ENCODE measurements around the gene TTC3. TPM values are rescaled to one million over a fixed set of nuclear protein-coding genes. Genes with fewer than 3 reads are reported as not detected.

Gene TTC3
- total RNA-seq, 4 donors from 2014 or later = 97.5 to 226 (median 144) TPM

GRCh38 chr21:37193006-37193405 lies 120.0 kb downstream of the TTC3 start:
- H3K27ac ChIP-seq = no peak overlapping the region
- H3K4me1 ChIP-seq = peaks cover 0 to 4% (median 0%) of the 10 kb centered on the region in 4 donors
- DNase-seq = no peak
- H3K36me3 ChIP-seq = peaks cover 0 to 44% (median 0%) of the 10 kb centered on the region in 3 donors
- H3K9me3 ChIP-seq = no peaks in the 10 kb centered on the region
- no peaks in the 10 kb centered on the region for H3K27me3 ChIP-seq
- TF ChIP-seq POLR2A (IDR thresholded peaks at IDR 0.05) (no peak), CTCF (IDR thresholded peaks at IDR 0.05) (no peak)
- no peak overlapping the region for H3K4me3 ChIP-seq

- Histone ChIP-seq H3K27ac (peak overlapping the region in 1 of 4 donors; percentile 31), H3K36me3 (peaks cover 0 to 41% (median 0%) of the 10 kb centered on the region in 3 donors)
Observed at GRCh38 chr21:37193676-37194075, 120.6 kb downstream of the TTC3 start.

DNA sequence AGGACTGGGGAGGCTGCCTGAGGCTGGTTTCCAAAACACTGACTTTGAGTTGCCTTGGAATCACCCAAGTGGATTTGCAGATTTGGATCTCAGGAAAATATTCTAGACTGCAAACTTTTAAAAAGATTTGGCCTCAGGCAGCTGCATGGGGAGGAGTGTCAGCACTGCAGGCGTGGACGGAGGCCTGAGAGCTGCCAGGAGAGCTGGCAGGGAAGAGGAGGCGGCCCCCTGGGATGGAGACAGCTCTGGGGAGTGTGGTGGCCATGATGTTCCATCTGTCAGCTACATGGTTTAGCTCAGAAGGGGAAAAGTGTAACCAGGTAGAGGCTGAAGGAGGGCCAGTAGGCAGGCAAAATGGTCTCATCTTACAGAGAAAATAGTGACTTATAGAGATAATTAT lies 122.0 kb downstream of the TTC3 start:
- no peak for DNase-seq
- H3K36me3 ChIP-seq = peaks cover 0 to 38% (median 0%) of the 10 kb centered on the region in 3 donors

More at GRCh38 chr21:37193676-37194075, 120.6 kb downstream of the TTC3 start:
- DNase-seq = peak in 1 of 3 donors; percentile 63
- no peaks in the 10 kb centered on the region for H3K9me3 ChIP-seq
- H3K4me1 ChIP-seq = peaks cover 0 to 4% (median 0%) of the 10 kb centered on the region in 4 donors
- no peak overlapping the region for H3K4me3 ChIP-seq
- no peaks in the 10 kb centered on the region for H3K27me3 ChIP-seq
- TF ChIP-seq CTCF (IDR thresholded peaks at IDR 0.05) (no peak), POLR2A (IDR thresholded peaks at IDR 0.05) (no peak)

GRCh38 chr21:37195610-37196009 lies 122.6 kb downstream of the TTC3 start:
- TF ChIP-seq CTCF (IDR thresholded peaks at IDR 0.05) = no peak
- TF ChIP-seq POLR2A (IDR thresholded peaks at IDR 0.05) = no peak
- no peaks in the 10 kb centered on the region for H3K9me3 ChIP-seq
- peaks cover 0 to 4% (median 0%) of the 10 kb centered on the region in 4 donors for H3K4me1 ChIP-seq
- H3K27me3 ChIP-seq = no peaks in the 10 kb centered on the region
- peak in 1 of 3 donors; percentile 62 for DNase-seq
- no peak overlapping the region for H3K4me3 ChIP-seq
- H3K27ac ChIP-seq = no peak overlapping the region
- H3K36me3 ChIP-seq = peaks cover 0 to 43% (median 0%) of the 10 kb centered on the region in 3 donors

More for the DNA sequence above, 122.0 kb downstream of the TTC3 start:
- Histone ChIP-seq H3K4me1 (peaks cover 0 to 4% (median 0%) of the 10 kb centered on the region in 4 donors), H3K27ac (no peak overlapping the region), H3K4me3 (no peak overlapping the region), H3K27me3 (no peaks in the 10 kb centered on the region), H3K9me3 (no peaks in the 10 kb centered on the region)
- TF ChIP-seq CTCF (IDR thresholded peaks at IDR 0.05) = no peak
- TF ChIP-seq POLR2A (IDR thresholded peaks at IDR 0.05) = no peak

GRCh38 chr21:37196847-37197246 lies 123.8 kb downstream of the TTC3 start:
- H3K27ac ChIP-seq = no peak overlapping the region
- peaks cover 0 to 56% (median 0%) of the 10 kb centered on the region in 3 donors for H3K36me3 ChIP-seq
- peaks cover 0 to 4% (median 0%) of the 10 kb centered on the region in 4 donors for H3K4me1 ChIP-seq
- TF ChIP-seq POLR2A (IDR thresholded peaks at IDR 0.05) (no peak), CTCF (IDR thresholded peaks at IDR 0.05) (no peak)
- no peaks in the 10 kb centered on the region for H3K9me3 ChIP-seq
- DNase-seq = no peak
- no peaks in the 10 kb centered on the region for H3K27me3 ChIP-seq
- H3K4me3 ChIP-seq = no peak overlapping the region
